NCI-H1092 treated with DMSO at 0.1 percent for 48 hours (cell line): Measurements from ENCODE around the gene LEAP2.
"Not testable (repeated sequence)": the region's sequence is repeated elsewhere in the genome, so short reads cannot be mapped to it uniquely, and the experiment has no call there.

Experiments used
- DNase-seq: peaks from one replicate; lab custom pipeline; 2025; lab: John Stamatoyannopoulos, UW

Gene LEAP2

GRCh38 chr5:132840896-132841295 lies 32.6 kb upstream of the LEAP2 start:
- no peak for DNase-seq

GRCh38 chr5:132841305-132841704 lies 32.2 kb upstream of the LEAP2 start:
- no peak for DNase-seq

- DNase-seq, result no peak
These were observed 25.2 kb upstream of the LEAP2 start for GRCh38 chr5:132848270-132848669.

- DNase-seq, result no peak
These were observed 24.1 kb upstream of the LEAP2 start for GRCh38 chr5:132849347-132849746.

- no peak for DNase-seq
These were observed 23.4 kb upstream of the LEAP2 start for GRCh38 chr5:132850066-132850465.

- DNase-seq, result no peak
These were observed 20.1 kb upstream of the LEAP2 start for GRCh38 chr5:132853323-132853722.

- DNase-seq, result no peak
These were observed 19.7 kb upstream of the LEAP2 start for GRCh38 chr5:132853790-132854189.

- no peak for DNase-seq
These were observed 19.2 kb upstream of the LEAP2 start for GRCh38 chr5:132854301-132854700.

- not testable (repeated sequence) for DNase-seq
These were observed 18.5 kb upstream of the LEAP2 start for GRCh38 chr5:132854992-132855391.

- no peak for DNase-seq
These were observed 17.5 kb upstream of the LEAP2 start for GRCh38 chr5:132856011-132856410.

GRCh38 chr5:132859889-132860437 lies 13.5 kb upstream of the LEAP2 start:
- no peak for DNase-seq

- no peak for DNase-seq
These were observed 12.7 kb upstream of the LEAP2 start for GRCh38 chr5:132860742-132861141.

- DNase-seq, result no peak
These were observed 7.7 kb upstream of the LEAP2 start for GRCh38 chr5:132865668-132866341.

GRCh38 chr5:132866342-132867045 lies 7.0 kb upstream of the LEAP2 start, which contains the start of the genes GDF9 and UQCRQ:
Gene GDF9 (minus strand): TSS chr5:132866469. CDS start chr5:132864533, 1,936 bp downstream.
Gene UQCRQ (plus strand): TSS chr5:132866642. CDS start chr5:132866882, 240 bp downstream.
- peak; percentile 95 for DNase-seq

- DNase-seq, result no peak
These were observed 6.4 kb upstream of the LEAP2 start for GRCh38 chr5:132867046-132867451.

GRCh38 chr5:132868754-132869153 lies 4.7 kb upstream of the LEAP2 start:
- DNase-seq, result no peak

GRCh38 chr5:132870801-132871200 lies 2.7 kb upstream of the LEAP2 start:
- no peak for DNase-seq

- DNase-seq, result no peak
These were observed 1.8 kb upstream of the LEAP2 start for GRCh38 chr5:132871459-132872284.

GRCh38 chr5:132872788-132873118 lies 715 bp upstream of the LEAP2 start:
- no peak for DNase-seq

- DNase-seq, result no peak
These were observed 433 bp downstream of the LEAP2 start for GRCh38 chr5:132873930-132874271.

- no peak for DNase-seq
These were observed 2.7 kb downstream of the LEAP2 start for GRCh38 chr5:132876020-132876759.

- DNase-seq, result no peak
These were observed 4.0 kb downstream of the LEAP2 start for GRCh38 chr5:132877466-132877865.
